ENCODE measurements around the gene TRIM45.

Gene TRIM45

GRCh38 chr1:117121589-117122329 lies at the start of gene TRIM45:
Gene TRIM45, minus strand, starts transcription at chr1:117121749. Its CDS starts 548 bp downstream, at chr1:117121201.
- TF ChIP-seq CTCF (IDR thresholded peaks at IDR 0.05) = no peak
- peak within 1 kb of the TSS; percentile 38 for H3K27ac ChIP-seq
- H3K4me1 ChIP-seq (ENCODE audit: control insufficient read depth in 1 of 2, insufficient read depth in 1 of 2, low read depth in 1 of 2, low read length in 1 of 2) = peaks cover 9 to 16% of the 10 kb centered on the region in 2 experiments
- no peaks in the 10 kb centered on the region for H3K36me3 ChIP-seq
- H3K4me3 ChIP-seq (ENCODE audit: low read depth in 1 of 2, low read length in 1 of 2) = peak within 1 kb of the TSS; percentile 76 to 82
- no peaks in the 10 kb centered on the region for H3K9me3 ChIP-seq
- H3K27me3 ChIP-seq = peaks cover 67% of the 10 kb centered on the region

GRCh38 chr1:117169871-117170596 lies 48.5 kb upstream of the TRIM45 start:
- no peaks in the 10 kb centered on the region for H3K9me3 ChIP-seq
- no peak overlapping the region for H3K4me3 ChIP-seq (ENCODE audit: low read depth in 1 of 2, low read length in 1 of 2)
- H3K4me1 ChIP-seq (ENCODE audit: control insufficient read depth in 1 of 2, insufficient read depth in 1 of 2, low read depth in 1 of 2, low read length in 1 of 2) = no peaks in the 10 kb centered on the region
- no peaks in the 10 kb centered on the region for H3K36me3 ChIP-seq
- no peak for TF ChIP-seq CTCF (IDR thresholded peaks at IDR 0.05)
- H3K27me3 ChIP-seq = no peaks in the 10 kb centered on the region
- no peak overlapping the region for H3K27ac ChIP-seq

GRCh38 chr1:117167402-117167801 lies 45.9 kb upstream of the TRIM45 start:
- Histone ChIP-seq H3K9me3 (no peaks in the 10 kb centered on the region), H3K4me3 (ENCODE audit: low read depth in 1 of 2, low read length in 1 of 2) (no peak overlapping the region), H3K27me3 (no peaks in the 10 kb centered on the region), H3K27ac (no peak overlapping the region), H3K36me3 (no peaks in the 10 kb centered on the region), H3K4me1 (ENCODE audit: control insufficient read depth in 1 of 2, insufficient read depth in 1 of 2, low read depth in 1 of 2, low read length in 1 of 2) (no peaks in the 10 kb centered on the region)
- TF ChIP-seq CTCF (IDR thresholded peaks at IDR 0.05) = no peak

GRCh38 chr1:117166076-117166475 lies 44.5 kb upstream of the TRIM45 start:
- Histone ChIP-seq H3K9me3 (no peaks in the 10 kb centered on the region), H3K27me3 (no peaks in the 10 kb centered on the region), H3K27ac (no peak overlapping the region), H3K4me1 (ENCODE audit: control insufficient read depth in 1 of 2, insufficient read depth in 1 of 2, low read depth in 1 of 2, low read length in 1 of 2) (no peaks in the 10 kb centered on the region), H3K4me3 (ENCODE audit: low read depth in 1 of 2, low read length in 1 of 2) (no peak overlapping the region), H3K36me3 (no peaks in the 10 kb centered on the region)
- no peak for TF ChIP-seq CTCF (IDR thresholded peaks at IDR 0.05)

- TF ChIP-seq CTCF (IDR thresholded peaks at IDR 0.05) = no peak
- Histone ChIP-seq H3K27me3 (no peaks in the 10 kb centered on the region), H3K4me3 (ENCODE audit: low read depth in 1 of 2, low read length in 1 of 2) (no peak overlapping the region), H3K27ac (no peak overlapping the region), H3K36me3 (no peaks in the 10 kb centered on the region), H3K9me3 (no peaks in the 10 kb centered on the region), H3K4me1 (ENCODE audit: control insufficient read depth in 1 of 2, insufficient read depth in 1 of 2, low read depth in 1 of 2, low read length in 1 of 2) (no peaks in the 10 kb centered on the region)
Measured at GRCh38 chr1:117164209-117164608, 42.7 kb upstream of the TRIM45 start.
